ENCODE measurements around the gene NECTIN1. TPM values are rescaled to one million over a fixed set of nuclear protein-coding genes. Genes with fewer than 3 reads are reported as not detected.

NECTIN1 gene
- total and polyA plus RNA-seq, 2 donors (not counting 3 experiments of a cell fraction or from before 2014, with no cell fraction given): 10.8 to 23.6 TPM

DNA sequence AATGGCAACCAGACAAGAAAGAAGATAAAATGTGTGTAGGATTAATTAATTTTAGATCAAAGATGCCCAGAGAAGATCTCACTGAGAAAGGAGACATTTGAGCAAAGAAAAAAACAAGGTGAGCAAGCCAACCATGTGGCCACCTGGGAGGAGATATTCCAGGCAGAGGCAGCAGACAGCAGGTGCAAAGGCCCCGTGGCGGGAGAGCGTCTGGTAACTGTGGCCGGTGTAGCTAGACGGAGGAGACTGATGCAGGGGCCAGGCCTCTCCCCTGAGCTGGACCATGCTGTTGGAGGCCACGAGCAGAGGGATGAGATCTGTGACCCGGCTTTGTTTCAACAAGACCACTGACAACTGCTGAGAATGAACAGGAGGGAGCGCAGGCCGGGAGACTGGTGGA is 23.6 kb downstream of the NECTIN1 start:
- no peaks in the 10 kb centered on the region for H3K79me2 ChIP-seq (ENCODE audit: control insufficient read depth, insufficient read depth, low read length)
- intact Hi-C loops (cut with micrococcal nuclease): no loop called here
- H3K4me3 ChIP-seq (replicated peaks in 1 of 3; ENCODE audit: insufficient read depth in 1 of 3, low read depth in 1 of 3, low read length in 3 of 3): no peak overlapping the region
- ChIA-PET POLR2A (no interaction called here), CTCF (interaction anchor here (1.2 kb wide), 1 partner anchor 24 kb away, joined by 5 read pairs; the partner anchor contains the start of gene NECTIN1)
- no peak overlapping the region for H3K9ac ChIP-seq (replicated peaks; ENCODE audit: extremely low read depth, insufficient read depth, low read length)
- no peaks in the 10 kb centered on the region for H3K9me3 ChIP-seq (replicated peaks; ENCODE audit: control insufficient read depth, insufficient read depth, low read length)
- no TSS peak for BruUV-seq (replicated peaks)
- H2AFZ ChIP-seq (ENCODE audit: low read depth, low read length): no peak overlapping the region
- no peak overlapping the region for H3K27ac ChIP-seq (ENCODE audit: insufficient read depth, low read depth, low read length)
- dilution Hi-C loops (cut with MboI; ENCODE audit: extremely low pct_ligation_motif_present, low sequenced_read_pairs): no loop called here
- no peaks in the 10 kb centered on the region for H4K20me1 ChIP-seq (replicated peaks; ENCODE audit: control insufficient read depth, extremely low read depth, insufficient read depth, low read length)
- TF ChIP-seq POLR2AphosphoS5 (IDR thresholded peaks at IDR 0.05; ENCODE audit: insufficient read depth, low read depth, low read length) (no peak), EZH2 (IDR thresholded peaks at IDR 0.05; ENCODE audit: borderline replicate concordance, low read depth, low read length, severe bottlenecking) (no peak), JUN (IDR thresholded peaks at IDR 0.05; ENCODE audit: borderline replicate concordance, insufficient read depth, insufficient read length, low read depth) (no peak), POLR2A (IDR thresholded peaks at IDR 0.05; ENCODE audit: low read depth, low read length) (no peak), MYC (IDR thresholded peaks at IDR 0.05; ENCODE audit: low read depth, low read length) (no peak), GATA2 (IDR thresholded peaks at IDR 0.05; ENCODE audit: insufficient read depth, insufficient read length, low read depth, low read length) (no peak), FOS (IDR thresholded peaks at IDR 0.05; ENCODE audit: borderline replicate concordance, insufficient read depth, low read length) (no peak)
- TF ChIP-seq, protein P1, sequence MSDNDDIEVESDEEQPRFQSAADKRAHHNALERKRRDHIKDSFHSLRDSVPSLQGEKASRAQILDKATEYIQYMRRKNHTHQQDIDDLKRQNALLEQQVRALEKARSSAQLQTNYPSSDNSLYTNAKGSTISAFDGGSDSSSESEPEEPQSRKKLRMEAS (IDR thresholded peaks at IDR 0.05; ENCODE audit: insufficient read depth, insufficient read length): no peak
- TF ChIP-seq, protein P2, sequence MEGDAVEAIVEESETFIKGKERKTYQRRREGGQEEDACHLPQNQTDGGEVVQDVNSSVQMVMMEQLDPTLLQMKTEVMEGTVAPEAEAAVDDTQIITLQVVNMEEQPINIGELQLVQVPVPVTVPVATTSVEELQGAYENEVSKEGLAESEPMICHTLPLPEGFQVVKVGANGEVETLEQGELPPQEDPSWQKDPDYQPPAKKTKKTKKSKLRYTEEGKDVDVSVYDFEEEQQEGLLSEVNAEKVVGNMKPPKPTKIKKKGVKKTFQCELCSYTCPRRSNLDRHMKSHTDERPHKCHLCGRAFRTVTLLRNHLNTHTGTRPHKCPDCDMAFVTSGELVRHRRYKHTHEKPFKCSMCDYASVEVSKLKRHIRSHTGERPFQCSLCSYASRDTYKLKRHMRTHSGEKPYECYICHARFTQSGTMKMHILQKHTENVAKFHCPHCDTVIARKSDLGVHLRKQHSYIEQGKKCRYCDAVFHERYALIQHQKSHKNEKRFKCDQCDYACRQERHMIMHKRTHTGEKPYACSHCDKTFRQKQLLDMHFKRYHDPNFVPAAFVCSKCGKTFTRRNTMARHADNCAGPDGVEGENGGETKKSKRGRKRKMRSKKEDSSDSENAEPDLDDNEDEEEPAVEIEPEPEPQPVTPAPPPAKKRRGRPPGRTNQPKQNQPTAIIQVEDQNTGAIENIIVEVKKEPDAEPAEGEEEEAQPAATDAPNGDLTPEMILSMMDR (IDR thresholded peaks at IDR 0.05; ENCODE audit: extremely low read depth in 1 of 2, insufficient read depth in 1 of 2, low read depth in 1 of 2, low read length in 2 of 2): no peak
- no peaks in the 10 kb centered on the region for H3K4me1 ChIP-seq (ENCODE audit: control insufficient read depth, extremely low read depth, insufficient read depth, low read length)
- no peaks in the 10 kb centered on the region for H3K9me1 ChIP-seq (replicated peaks; ENCODE audit: control insufficient read depth, extremely low read depth, insufficient read depth, low read length)
- no peak overlapping the region for H3K4me2 ChIP-seq (ENCODE audit: insufficient read depth, low read length)
- H3K36me3 ChIP-seq (ENCODE audit: control insufficient read depth in 2 of 2, extremely low read depth in 1 of 2, insufficient read depth in 2 of 2, low read length in 2 of 2): no peaks in the 10 kb centered on the region
- DNase-seq (ENCODE audit: low read depth, low spot score) (no peak), FAIRE-seq (no peak)
- H3K27me3 ChIP-seq (ENCODE audit: control insufficient read depth in 2 of 2, insufficient read depth in 2 of 2, low read length in 2 of 2): no peaks in the 10 kb centered on the region

All from endothelial cell of umbilical vein (primary cell).